HUES64 (cell line): ENCODE results near the gene NPHP4.

ENCODE experiments used
- H3K27ac ChIP-seq: 2 replicates; pipeline ENCODE4 v1.7.0; 2013; ENCODE audit warnings: low read depth, low read length, inconsistent platforms
- H3K27me3 ChIP-seq: 2 replicates; pipeline ENCODE4 v1.6.1; 2013; ENCODE audit warnings: mild to moderate bottlenecking, low read length; ENCODE audit not compliant: insufficient read depth
- H3K36me3 ChIP-seq: 2 replicates; pipeline ENCODE4 v1.6.1; 2013; ENCODE audit warnings: mild to moderate bottlenecking, low read length; ENCODE audit not compliant: insufficient read depth
- H3K4me1 ChIP-seq: 2 replicates; pipeline ENCODE4 v1.6.1; 2013; ENCODE audit warnings: mild to moderate bottlenecking, low read length, moderate library complexity; ENCODE audit not compliant: insufficient read depth
- H3K4me3 ChIP-seq: 2 replicates; pipeline ENCODE4 v1.5.1; 2013; ENCODE audit warnings: mild to moderate bottlenecking, low read length, moderate library complexity
- H3K9ac ChIP-seq: 2 replicates; pipeline ENCODE4 v1.6.1; 2013; ENCODE audit warnings: mild to moderate bottlenecking, low read depth, low read length
- H3K9me3 ChIP-seq: 2 replicates; pipeline ENCODE4 v1.6.1; 2013; ENCODE audit warnings: low read depth, low read length; ENCODE audit not compliant: insufficient read depth
- WGBS: fragments of 150-250, 120-280 bp; methylation state at CpG from one replicate; pipeline ENCODE4 v1.1.7; 2013; ENCODE audit warnings: missing lambda C conversion rate; 5-methylcytosine and 5-hydroxymethylcytosine counted together

NPHP4 gene

GRCh38 chr1:5911157-5911556, 81.1 kb downstream of the NPHP4 start:
- Histone ChIP-seq H3K36me3 (no peaks in the 10 kb centered on the region), H3K27me3 (no peaks in the 10 kb centered on the region), H3K4me3 (no peak overlapping the region), H3K27ac (no peak overlapping the region), H3K9ac (no peak overlapping the region), H3K4me1 (no peaks in the 10 kb centered on the region), H3K9me3 (no peaks in the 10 kb centered on the region)
- 87% methylated on average over 14 of the region's 14 CpGs for WGBS

GRCh38 chr1:5910666-5911065, 81.6 kb downstream of the NPHP4 start:
- Histone ChIP-seq H3K27me3 (no peaks in the 10 kb centered on the region), H3K4me1 (no peaks in the 10 kb centered on the region), H3K36me3 (no peaks in the 10 kb centered on the region), H3K27ac (no peak overlapping the region), H3K4me3 (no peak overlapping the region), H3K9me3 (no peaks in the 10 kb centered on the region), H3K9ac (no peak overlapping the region)
- WGBS: 97% methylated on average over 11 of the region's 11 CpGs

GRCh38 chr1:5910276-5910620, 82.0 kb downstream of the NPHP4 start:
- H3K9me3 ChIP-seq: no peaks in the 10 kb centered on the region
- WGBS: 93% methylated on average over 11 of the region's 11 CpGs
- H3K27me3 ChIP-seq: no peaks in the 10 kb centered on the region
- peaks cover 3% of the 10 kb centered on the region; the same call in 1 of the 2 replicates for H3K36me3 ChIP-seq
- no peaks in the 10 kb centered on the region for H3K4me1 ChIP-seq
- no peak overlapping the region for H3K4me3 ChIP-seq
- no peak overlapping the region for H3K27ac ChIP-seq
- no peak overlapping the region for H3K9ac ChIP-seq

GRCh38 chr1:5909576-5910275, 82.5 kb downstream of the NPHP4 start:
- no peaks in the 10 kb centered on the region for H3K9me3 ChIP-seq
- no peak overlapping the region for H3K9ac ChIP-seq
- H3K4me3 ChIP-seq: no peak overlapping the region
- no peaks in the 10 kb centered on the region for H3K4me1 ChIP-seq
- no peak overlapping the region for H3K27ac ChIP-seq
- H3K36me3 ChIP-seq: peaks cover 6% of the 10 kb centered on the region; the same call in 1 of the 2 replicates
- WGBS: 95% methylated on average over 14 of the region's 14 CpGs
- no peaks in the 10 kb centered on the region for H3K27me3 ChIP-seq

- Histone ChIP-seq H3K4me3 (no peak overlapping the region), H3K36me3 (peaks cover 11% of the 10 kb centered on the region; the same call in 1 of the 2 replicates), H3K4me1 (no peaks in the 10 kb centered on the region), H3K27me3 (no peaks in the 10 kb centered on the region), H3K27ac (no peak overlapping the region), H3K9me3 (no peaks in the 10 kb centered on the region), H3K9ac (no peak overlapping the region)
- 96% methylated on average over 35 of the region's 35 CpGs for WGBS
Measured at GRCh38 chr1:5908461-5909375, 83.5 kb downstream of the NPHP4 start.

GRCh38 chr1:5907966-5908365, 84.3 kb downstream of the NPHP4 start:
- no peaks in the 10 kb centered on the region for H3K9me3 ChIP-seq
- 96% methylated on average over 8 of the region's 8 CpGs for WGBS
- H3K27ac ChIP-seq: no peak overlapping the region
- H3K9ac ChIP-seq: no peak overlapping the region
- H3K4me1 ChIP-seq: no peaks in the 10 kb centered on the region
- no peaks in the 10 kb centered on the region for H3K27me3 ChIP-seq
- no peak overlapping the region for H3K4me3 ChIP-seq
- H3K36me3 ChIP-seq: peaks cover 11% of the 10 kb centered on the region; the same call in 1 of the 2 replicates

GRCh38 chr1:5907386-5907785, 84.8 kb downstream of the NPHP4 start:
- peaks cover 11% of the 10 kb centered on the region; the same call in 1 of the 2 replicates for H3K36me3 ChIP-seq

GRCh38 chr1:5906966-5907365, 85.3 kb downstream of the NPHP4 start:
- H3K27ac ChIP-seq: no peak overlapping the region
- no peaks in the 10 kb centered on the region for H3K27me3 ChIP-seq
- H3K4me3 ChIP-seq: no peak overlapping the region
- no peaks in the 10 kb centered on the region for H3K9me3 ChIP-seq
- 93% methylated on average over 12 of the region's 12 CpGs for WGBS
- no peaks in the 10 kb centered on the region for H3K4me1 ChIP-seq
- no peak overlapping the region for H3K9ac ChIP-seq
- peaks cover 11% of the 10 kb centered on the region; the same call in 1 of the 2 replicates for H3K36me3 ChIP-seq

More at GRCh38 chr1:5907386-5907785, 84.8 kb downstream of the NPHP4 start:
- Histone ChIP-seq H3K27me3 (no peaks in the 10 kb centered on the region), H3K9ac (no peak overlapping the region), H3K27ac (no peak overlapping the region), H3K4me1 (no peaks in the 10 kb centered on the region), H3K9me3 (no peaks in the 10 kb centered on the region), H3K4me3 (no peak overlapping the region)
- 92% methylated on average over 10 of the region's 11 CpGs for whole genome bisulfite sequencing

- H3K27me3 ChIP-seq: no peaks in the 10 kb centered on the region
- WGBS: 95% methylated on average over 6 of the region's 6 CpGs
- 0 out of 2 replicates have a peak, but pooled peaks cover 3% of the 10 kb centered on the region for H3K4me1 ChIP-seq
- H3K36me3 ChIP-seq: peaks cover 11% of the 10 kb centered on the region; the same call in 1 of the 2 replicates
- no peaks in the 10 kb centered on the region for H3K9me3 ChIP-seq
- no peak overlapping the region for H3K4me3 ChIP-seq
- no peak overlapping the region for H3K27ac ChIP-seq
- H3K9ac ChIP-seq: no peak overlapping the region
Measured at GRCh38 chr1:5906116-5906515, 86.1 kb downstream of the NPHP4 start.

- Histone ChIP-seq H3K9ac (no peak overlapping the region), H3K27ac (no peak overlapping the region), H3K4me1 (0 out of 2 replicates have a peak, but pooled peaks cover 3% of the 10 kb centered on the region), H3K4me3 (no peak overlapping the region), H3K27me3 (no peaks in the 10 kb centered on the region), H3K9me3 (no peaks in the 10 kb centered on the region), H3K36me3 (peaks cover 11% of the 10 kb centered on the region; the same call in 1 of the 2 replicates)
- WGBS: 94% methylated on average over 12 of the region's 12 CpGs
Measured at GRCh38 chr1:5905436-5905835, 86.8 kb downstream of the NPHP4 start.

- Histone ChIP-seq H3K27ac (no peak overlapping the region), H3K4me1 (0 out of 2 replicates have a peak, but pooled peaks cover 3% of the 10 kb centered on the region), H3K4me3 (no peak overlapping the region), H3K9ac (no peak overlapping the region), H3K9me3 (no peaks in the 10 kb centered on the region), H3K27me3 (no peaks in the 10 kb centered on the region), H3K36me3 (peaks cover 11% of the 10 kb centered on the region; the same call in 1 of the 2 replicates)
- 96% methylated on average over 12 of the region's 12 CpGs for WGBS
Measured at GRCh38 chr1:5904551-5904950, 87.7 kb downstream of the NPHP4 start.
